GM12873 (cell line): Measurements from ENCODE around the gene ENDOD1.
"Not testable (repeated sequence)": the region's sequence is repeated elsewhere in the genome, so short reads cannot be mapped to it uniquely, and the experiment has no call there.

Experiments
- TF ChIP-seq, protein P1 (sequence below): IDR thresholded peaks from 2 replicates; pipeline ENCODE4 v1.5.1; 2012; ENCODE audit warnings: low read depth, mild to moderate bottlenecking, moderate library complexity, low read length, control low read depth; ENCODE audit not compliant: insufficient read depth; ENCODE audit errors: missing control alignments

Gene ENDOD1, protein sequence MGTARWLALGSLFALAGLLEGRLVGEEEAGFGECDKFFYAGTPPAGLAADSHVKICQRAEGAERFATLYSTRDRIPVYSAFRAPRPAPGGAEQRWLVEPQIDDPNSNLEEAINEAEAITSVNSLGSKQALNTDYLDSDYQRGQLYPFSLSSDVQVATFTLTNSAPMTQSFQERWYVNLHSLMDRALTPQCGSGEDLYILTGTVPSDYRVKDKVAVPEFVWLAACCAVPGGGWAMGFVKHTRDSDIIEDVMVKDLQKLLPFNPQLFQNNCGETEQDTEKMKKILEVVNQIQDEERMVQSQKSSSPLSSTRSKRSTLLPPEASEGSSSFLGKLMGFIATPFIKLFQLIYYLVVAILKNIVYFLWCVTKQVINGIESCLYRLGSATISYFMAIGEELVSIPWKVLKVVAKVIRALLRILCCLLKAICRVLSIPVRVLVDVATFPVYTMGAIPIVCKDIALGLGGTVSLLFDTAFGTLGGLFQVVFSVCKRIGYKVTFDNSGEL

DNA sequence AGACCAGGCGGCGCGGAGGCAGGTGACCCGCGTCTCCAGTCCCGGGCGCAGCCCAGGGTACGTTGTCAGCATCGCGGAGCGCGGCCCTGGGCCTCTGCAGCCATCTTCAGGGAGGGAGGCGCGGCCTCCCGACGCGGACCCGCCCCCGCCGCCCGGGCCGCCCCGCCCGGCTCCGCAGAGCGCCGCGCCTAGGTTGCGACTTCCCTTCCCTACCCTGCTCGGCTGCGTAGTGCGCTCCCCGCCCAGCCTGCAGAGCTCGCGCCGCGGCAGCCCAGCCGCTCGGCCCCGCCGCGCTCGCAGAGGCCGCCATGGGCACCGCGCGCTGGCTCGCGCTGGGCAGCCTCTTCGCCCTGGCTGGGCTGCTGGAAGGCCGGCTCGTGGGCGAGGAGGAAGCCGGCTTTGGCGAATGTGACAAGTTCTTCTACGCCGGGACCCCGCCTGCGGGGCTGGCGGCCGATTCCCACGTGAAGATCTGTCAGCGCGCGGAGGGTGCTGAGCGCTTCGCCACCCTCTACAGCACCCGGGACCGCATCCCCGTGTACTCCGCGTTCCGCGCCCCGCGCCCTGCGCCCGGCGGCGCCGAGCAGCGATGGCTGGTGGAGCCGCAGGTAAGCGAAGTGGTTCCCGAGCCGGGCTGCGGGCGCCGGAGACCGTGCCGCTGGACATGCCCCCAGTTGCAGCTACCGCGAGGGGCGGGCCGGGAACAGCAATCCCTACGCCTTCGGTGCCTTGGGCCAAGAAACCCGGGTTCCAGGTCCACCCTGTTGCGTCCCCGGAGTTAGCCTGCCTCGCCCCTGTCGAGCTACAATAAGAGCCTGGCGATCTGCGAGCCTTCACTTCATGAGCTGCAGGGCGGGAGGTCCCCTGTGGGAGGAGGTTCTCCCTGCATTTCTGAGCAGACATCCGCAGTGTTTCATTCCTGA is at the start of gene ENDOD1:
ENDOD1 (plus strand) TSS at position 227 of the 923 bp plus-strand sequence; CDS start at position 309, 82 bp downstream.
- TF ChIP-seq, protein P1, sequence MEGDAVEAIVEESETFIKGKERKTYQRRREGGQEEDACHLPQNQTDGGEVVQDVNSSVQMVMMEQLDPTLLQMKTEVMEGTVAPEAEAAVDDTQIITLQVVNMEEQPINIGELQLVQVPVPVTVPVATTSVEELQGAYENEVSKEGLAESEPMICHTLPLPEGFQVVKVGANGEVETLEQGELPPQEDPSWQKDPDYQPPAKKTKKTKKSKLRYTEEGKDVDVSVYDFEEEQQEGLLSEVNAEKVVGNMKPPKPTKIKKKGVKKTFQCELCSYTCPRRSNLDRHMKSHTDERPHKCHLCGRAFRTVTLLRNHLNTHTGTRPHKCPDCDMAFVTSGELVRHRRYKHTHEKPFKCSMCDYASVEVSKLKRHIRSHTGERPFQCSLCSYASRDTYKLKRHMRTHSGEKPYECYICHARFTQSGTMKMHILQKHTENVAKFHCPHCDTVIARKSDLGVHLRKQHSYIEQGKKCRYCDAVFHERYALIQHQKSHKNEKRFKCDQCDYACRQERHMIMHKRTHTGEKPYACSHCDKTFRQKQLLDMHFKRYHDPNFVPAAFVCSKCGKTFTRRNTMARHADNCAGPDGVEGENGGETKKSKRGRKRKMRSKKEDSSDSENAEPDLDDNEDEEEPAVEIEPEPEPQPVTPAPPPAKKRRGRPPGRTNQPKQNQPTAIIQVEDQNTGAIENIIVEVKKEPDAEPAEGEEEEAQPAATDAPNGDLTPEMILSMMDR = no peak

DNA sequence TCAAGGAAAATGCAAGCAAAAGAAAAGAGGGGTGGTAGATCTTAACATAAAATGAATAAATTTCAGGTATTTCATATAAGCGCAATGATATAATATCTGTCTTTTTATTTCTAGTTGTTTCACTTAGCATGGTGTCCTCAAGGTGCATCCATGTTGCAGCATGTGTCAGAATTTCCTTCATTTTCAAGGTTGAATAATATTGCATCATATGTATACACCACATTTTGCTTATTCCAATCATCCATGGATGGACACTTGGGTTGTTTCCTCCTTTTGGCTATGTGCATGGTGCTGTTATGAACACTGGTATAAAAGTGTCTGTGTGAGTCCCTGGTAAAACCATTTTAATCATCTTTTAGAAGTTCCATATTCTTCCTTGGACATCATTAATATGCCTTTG is 47.4 kb upstream of the ENDOD1 start:
- TF ChIP-seq, protein P1 = no peak

DNA sequence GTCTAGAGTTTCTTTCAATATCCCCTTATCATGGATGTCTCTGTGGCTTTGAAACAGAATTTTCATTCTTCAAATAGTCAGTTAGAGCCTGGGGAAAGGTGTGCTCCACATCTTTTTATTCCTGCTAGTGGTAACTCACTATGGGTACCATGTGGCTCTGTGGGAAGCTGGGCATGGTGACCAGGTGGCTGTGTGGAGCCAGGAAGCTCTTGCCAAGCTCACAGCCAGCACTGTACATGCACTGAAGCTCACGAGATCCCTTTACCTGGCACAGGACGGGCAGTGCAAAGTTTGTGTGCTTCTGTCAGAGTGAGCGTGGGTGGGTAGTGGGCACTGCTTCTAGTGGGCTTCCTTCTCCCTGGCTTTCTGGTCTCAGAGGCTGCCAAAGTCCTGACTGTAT is 46.7 kb upstream of the ENDOD1 start:
- TF ChIP-seq, protein P1 = no peak

DNA sequence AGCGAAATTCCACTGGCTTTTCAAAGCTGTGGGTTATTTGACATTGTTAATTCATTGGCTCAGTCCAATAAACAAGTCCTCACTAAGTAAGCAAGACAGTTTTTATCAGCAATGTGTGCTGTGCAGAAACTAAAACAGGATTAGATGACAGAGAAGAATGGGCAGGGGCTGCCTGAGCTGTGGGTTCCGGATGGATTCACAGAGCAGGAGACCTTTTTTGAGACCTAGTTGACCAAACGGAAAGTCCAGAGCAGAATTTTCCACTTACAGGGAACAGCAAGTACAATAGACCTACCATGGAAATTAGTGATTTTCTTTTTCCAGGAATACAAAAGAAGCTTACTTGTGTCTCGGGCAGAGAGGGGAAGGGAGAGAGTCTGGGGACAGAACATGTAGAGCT is 45.6 kb upstream of the ENDOD1 start:
- TF ChIP-seq, protein P1 = no peak

DNA sequence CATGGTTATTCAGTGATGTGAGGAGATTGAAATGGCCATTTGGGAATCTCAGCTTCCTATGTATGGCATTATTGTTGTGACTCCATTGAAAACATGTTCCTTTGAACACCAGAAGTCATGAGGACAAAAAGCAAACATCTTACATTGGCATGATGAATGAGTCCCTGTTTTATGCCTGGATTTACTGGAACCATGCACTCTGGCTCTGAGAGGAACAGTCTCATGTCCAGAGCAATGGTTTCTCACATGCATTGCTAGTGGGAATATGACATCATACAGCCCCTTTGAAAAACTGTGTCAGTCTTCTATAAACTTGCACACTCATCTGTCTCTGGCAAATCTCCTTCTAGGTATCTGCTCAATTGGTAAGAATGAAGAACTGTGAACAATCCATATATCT is 43.8 kb upstream of the ENDOD1 start:
- TF ChIP-seq, protein P1 = no peak

DNA sequence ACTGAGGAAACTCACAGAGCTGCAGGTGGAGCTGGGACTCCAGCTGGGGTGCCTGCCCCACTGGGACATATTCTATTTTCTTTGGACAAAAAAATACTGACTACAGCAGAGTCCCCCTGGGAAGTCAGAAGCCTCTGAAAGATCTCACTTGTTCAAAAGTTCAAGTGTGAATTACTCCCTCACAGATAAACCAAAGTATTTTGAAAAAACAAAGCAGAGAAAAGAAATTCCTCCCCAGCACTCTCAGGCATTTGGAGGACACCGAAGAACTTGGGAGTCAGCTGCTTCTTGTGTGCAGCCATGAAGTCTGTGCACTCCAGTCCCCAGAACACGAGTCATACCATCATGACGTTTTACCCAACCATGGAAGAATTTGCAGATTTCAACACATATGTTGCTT is 40.5 kb upstream of the ENDOD1 start, which contains the start of gene KDM4F:
KDM4F (plus strand) TSS at position 301 of the 400 bp plus-strand sequence.
- TF ChIP-seq, protein P1 = not testable (repeated sequence)
